ENCODE measurements around the gene RCAN3. TPM values are rescaled to one million over a fixed set of nuclear protein-coding genes. Genes with fewer than 3 reads are reported as not detected.

RCAN3 gene
- total and polyA plus RNA-seq, 2 of the 13 experiments (the other 11 are each of a cell fraction or from before 2014, with no cell fraction given): 12.2 to 13.3 TPM

- no peak overlapping the region for H2AFZ ChIP-seq (ENCODE audit: low read length)
- no peaks in the 10 kb centered on the region for H3K79me2 ChIP-seq (ENCODE audit: insufficient read depth, low read length)
- TF ChIP-seq NR2F6 (IDR thresholded peaks at IDR 0.05) (no peak), NR2F6 (CRISPR knock-in tag; IDR thresholded peaks at IDR 0.05) (no peak)
- BruUV-seq (replicated peaks): no TSS peak
- ATAC-seq (no peak), DNase-seq (ENCODE audit: low spot score) (no peak), FAIRE-seq (no peak)
- H3K27ac ChIP-seq (ENCODE audit: extremely low read length, insufficient read depth, low read length): no peak overlapping the region
- H3K4me3 ChIP-seq (replicated peaks in 1 of 3; ENCODE audit: insufficient read depth in 1 of 3, low read depth in 2 of 3, low read length in 3 of 3): no peak overlapping the region
- 91% methylated on average over 4 of the region's 4 CpGs for WGBS (ENCODE audit: low lambda C conversion rate)
- in situ Hi-C loops (cut with HindIII; ENCODE audit: extremely low pct_ligation_motif_present, low pct_unique_long_range_greater_than_20kb) (no loop called here), intact Hi-C loops (cut with micrococcal nuclease; ENCODE audit: unreplicated experiment) (no loop called here)
- no peaks in the 10 kb centered on the region for H3K9me3 ChIP-seq (ENCODE audit: low read length)
- ChIA-PET CTCF (ENCODE audit: low intra/inter-chr PET ratio, low total read pairs) (no interaction called here), POLR2A (no interaction called here)
- H3K27me3 ChIP-seq (ENCODE audit: control insufficient read depth in 1 of 2, insufficient read depth in 2 of 2, low read length in 2 of 2): no peaks in the 10 kb centered on the region
- H4K20me1 ChIP-seq (ENCODE audit: insufficient read depth, low read length): no peaks in the 10 kb centered on the region
- H3K9ac ChIP-seq (ENCODE audit: insufficient read depth, low read depth, low read length): no peak overlapping the region
- no peak overlapping the region for H3K4me2 ChIP-seq (ENCODE audit: low read depth, low read length)
- H3K36me3 ChIP-seq (replicated peaks in 1 of 2; ENCODE audit: control insufficient read depth in 1 of 2, insufficient read depth in 2 of 2, low read length in 2 of 2): no peaks in the 10 kb centered on the region
- H3K4me1 ChIP-seq (ENCODE audit: insufficient read depth, low read length): no peaks in the 10 kb centered on the region
Observed at GRCh38 chr1:24465099-24465498, 37.5 kb upstream of the RCAN3 start.

- no peaks in the 10 kb centered on the region for H3K79me2 ChIP-seq (ENCODE audit: insufficient read depth, low read length)
- no peak for DNase-seq (ENCODE audit: low spot score)
- H3K9ac ChIP-seq (ENCODE audit: insufficient read depth, low read depth, low read length): no peak overlapping the region
- H3K4me1 ChIP-seq (ENCODE audit: insufficient read depth, low read length): no peaks in the 10 kb centered on the region
- CTCF ChIA-PET (ENCODE audit: low intra/inter-chr PET ratio, low total read pairs): no interaction called here
- no peaks in the 10 kb centered on the region for H3K36me3 ChIP-seq (replicated peaks in 1 of 2; ENCODE audit: control insufficient read depth in 1 of 2, insufficient read depth in 2 of 2, low read length in 2 of 2)
- POLR2A ChIA-PET: no interaction called here
- H4K20me1 ChIP-seq (ENCODE audit: insufficient read depth, low read length): no peaks in the 10 kb centered on the region
- H3K4me3 ChIP-seq (replicated peaks in 1 of 3; ENCODE audit: insufficient read depth in 1 of 3, low read depth in 2 of 3, low read length in 3 of 3): no peak overlapping the region
- no TSS peak for BruUV-seq (replicated peaks)
- H3K9me3 ChIP-seq (ENCODE audit: low read length): no peaks in the 10 kb centered on the region
- WGBS (ENCODE audit: low lambda C conversion rate): 100% methylated on average over 2 of the region's 2 CpGs
- FAIRE-seq: no peak
- in situ Hi-C loops (cut with HindIII; ENCODE audit: extremely low pct_ligation_motif_present, low pct_unique_long_range_greater_than_20kb): no loop called here
- ATAC-seq: no peak
- no peak overlapping the region for H3K27ac ChIP-seq (ENCODE audit: extremely low read length, insufficient read depth, low read length)
- intact Hi-C loops (cut with micrococcal nuclease; ENCODE audit: unreplicated experiment): no loop called here
- no peaks in the 10 kb centered on the region for H3K27me3 ChIP-seq (ENCODE audit: control insufficient read depth in 1 of 2, insufficient read depth in 2 of 2, low read length in 2 of 2)
- H3K4me2 ChIP-seq (ENCODE audit: low read depth, low read length): no peak overlapping the region
- H2AFZ ChIP-seq (ENCODE audit: low read length): no peak overlapping the region
- no peak for TF ChIP-seq HIC2 (CRISPR knock-in tag; IDR thresholded peaks at IDR 0.05; ENCODE audit: low read depth)
- TF ChIP-seq MEIS2 (CRISPR knock-in tag; IDR thresholded peaks at IDR 0.05): no peak
- TF ChIP-seq DR1 (CRISPR knock-in tag; IDR thresholded peaks at IDR 0.05): no peak
- no peak for TF ChIP-seq DZIP1 (CRISPR knock-in tag; IDR thresholded peaks at IDR 0.05)
- no peak for TF ChIP-seq ARID5B (CRISPR knock-in tag; IDR thresholded peaks at IDR 0.05)
- TF ChIP-seq SIN3B (IDR thresholded peaks at IDR 0.05; ENCODE audit: low read length): no peak
- no peak for TF ChIP-seq ZEB1 (IDR thresholded peaks at IDR 0.05; ENCODE audit: insufficient replicate concordance, low read depth)
Observed at GRCh38 chr1:24465638-24466037, 37.0 kb upstream of the RCAN3 start.

All from HepG2 (cell line).